Endothelial cell (in vitro differentiated cells): ENCODE results near the gene ESPNL. TPM values are rescaled to one million over a fixed set of nuclear protein-coding genes. Genes with fewer than 3 reads are reported as not detected.

Source experiments
- DNase-seq: peaks from one replicate; pipeline ENCODE4 v3.0.0; 2021; ENCODE audit warnings: low spot score
- H3K27ac Mint-ChIP-seq: one replicate; pipeline ENCODE4 v1.8.0; 2021; ENCODE audit warnings: mixed read lengths, inconsistent platforms; ENCODE audit not compliant: unreplicated experiment
- H3K27me3 Mint-ChIP-seq: one replicate; pipeline ENCODE4 v1.8.0; 2021; ENCODE audit warnings: mild to moderate bottlenecking, moderate library complexity, mixed read lengths, inconsistent platforms; ENCODE audit not compliant: unreplicated experiment
- H3K36me3 Mint-ChIP-seq: one replicate; pipeline ENCODE4 v1.8.0; 2021; ENCODE audit warnings: mild to moderate bottlenecking, low read depth, mixed read lengths, inconsistent platforms; ENCODE audit not compliant: unreplicated experiment
- H3K4me1 Mint-ChIP-seq: one replicate; pipeline ENCODE4 v1.8.0; 2021; ENCODE audit warnings: mild to moderate bottlenecking, mixed read lengths, inconsistent platforms; ENCODE audit not compliant: unreplicated experiment
- H3K4me3 Mint-ChIP-seq: one replicate; pipeline ENCODE4 v1.8.0; 2021; ENCODE audit warnings: mild to moderate bottlenecking, mixed read lengths, inconsistent platforms; ENCODE audit not compliant: unreplicated experiment
- H3K9me3 Mint-ChIP-seq: one replicate; pipeline ENCODE4 v1.8.0; 2021; ENCODE audit warnings: mixed read lengths, inconsistent platforms; ENCODE audit not compliant: unreplicated experiment
- total RNA-seq: library from RNA; stranded (reverse); fragmentation: NEBNext Ultra II Directional; extraction: Animal tissue kit (Norgen Biotek cat#: 25700); gene quantifications from one replicate; pipeline ENCODE4 v1.2.1, GENCODE V29; 2021; ENCODE audit not compliant: unreplicated experiment
- TF ChIP-seq, protein P1 (sequence below): fragments of 200-600 bp; sonication (generic); IDR thresholded peaks from one replicate; pipeline ENCODE4 v1.5.0; 2021; ENCODE audit warnings: antibody characterized with exemption; ENCODE audit not compliant: unreplicated experiment

Gene ESPNL
- total RNA-seq, 1 donor from 2014 or later: 0.82 TPM

DNA sequence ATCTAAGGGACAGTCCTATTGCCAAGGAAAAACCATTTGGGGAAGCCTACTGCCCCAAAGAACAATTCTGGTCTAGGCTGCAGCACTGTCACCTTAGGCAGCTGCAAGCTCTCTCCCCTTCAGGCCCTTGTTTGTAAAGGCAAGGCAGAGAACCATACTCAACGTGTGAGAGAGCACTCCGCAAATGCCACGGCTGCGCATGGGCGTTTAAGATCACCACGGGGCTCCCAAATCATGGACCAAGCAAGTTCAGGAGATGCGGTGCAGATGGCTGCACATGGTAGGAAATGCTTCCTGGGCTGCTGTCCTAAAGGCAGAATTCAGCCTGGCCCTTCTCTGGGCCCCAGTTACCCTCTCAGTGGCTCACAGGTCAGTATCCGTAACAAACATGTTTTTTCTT lies 74.2 kb downstream of the ESPNL start:
- Mint-ChIP-seq H3K36me3 (peaks cover 42% of the 10 kb centered on the region), H3K4me1 (peaks cover 10% of the 10 kb centered on the region), H3K4me3 (no peak overlapping the region), H3K27ac (no peak overlapping the region), H3K27me3 (peaks cover 9% of the 10 kb centered on the region), H3K9me3 (no peaks in the 10 kb centered on the region)
- TF ChIP-seq, protein P1, sequence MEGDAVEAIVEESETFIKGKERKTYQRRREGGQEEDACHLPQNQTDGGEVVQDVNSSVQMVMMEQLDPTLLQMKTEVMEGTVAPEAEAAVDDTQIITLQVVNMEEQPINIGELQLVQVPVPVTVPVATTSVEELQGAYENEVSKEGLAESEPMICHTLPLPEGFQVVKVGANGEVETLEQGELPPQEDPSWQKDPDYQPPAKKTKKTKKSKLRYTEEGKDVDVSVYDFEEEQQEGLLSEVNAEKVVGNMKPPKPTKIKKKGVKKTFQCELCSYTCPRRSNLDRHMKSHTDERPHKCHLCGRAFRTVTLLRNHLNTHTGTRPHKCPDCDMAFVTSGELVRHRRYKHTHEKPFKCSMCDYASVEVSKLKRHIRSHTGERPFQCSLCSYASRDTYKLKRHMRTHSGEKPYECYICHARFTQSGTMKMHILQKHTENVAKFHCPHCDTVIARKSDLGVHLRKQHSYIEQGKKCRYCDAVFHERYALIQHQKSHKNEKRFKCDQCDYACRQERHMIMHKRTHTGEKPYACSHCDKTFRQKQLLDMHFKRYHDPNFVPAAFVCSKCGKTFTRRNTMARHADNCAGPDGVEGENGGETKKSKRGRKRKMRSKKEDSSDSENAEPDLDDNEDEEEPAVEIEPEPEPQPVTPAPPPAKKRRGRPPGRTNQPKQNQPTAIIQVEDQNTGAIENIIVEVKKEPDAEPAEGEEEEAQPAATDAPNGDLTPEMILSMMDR: no peak
- DNase-seq: no peak

DNA sequence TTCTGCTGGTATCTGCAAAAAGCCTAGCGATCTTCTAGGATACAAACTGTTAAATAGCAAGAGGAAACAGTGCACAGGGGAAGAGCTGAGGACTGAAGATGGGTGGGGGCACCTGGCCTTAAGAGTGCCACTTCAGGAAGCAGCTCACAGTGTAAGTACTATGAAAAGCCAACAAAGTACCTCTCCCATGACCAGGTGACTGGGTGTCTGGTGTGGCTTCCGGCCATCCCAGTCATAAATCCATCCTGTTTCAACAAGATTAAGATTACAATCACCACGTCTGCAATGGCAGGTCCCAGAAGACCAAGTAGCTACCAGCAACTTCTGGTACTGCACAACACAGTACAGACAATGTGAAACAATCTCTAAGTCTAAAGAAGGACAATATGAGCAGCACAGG lies 74.6 kb downstream of the ESPNL start:
- TF ChIP-seq, protein P1: no peak
- H3K36me3 Mint-ChIP-seq: peaks cover 44% of the 10 kb centered on the region
- no peak overlapping the region for H3K4me3 Mint-ChIP-seq
- H3K27me3 Mint-ChIP-seq: peaks cover 9% of the 10 kb centered on the region
- H3K4me1 Mint-ChIP-seq: peaks cover 10% of the 10 kb centered on the region
- DNase-seq: no peak
- H3K27ac Mint-ChIP-seq: no peak overlapping the region
- no peaks in the 10 kb centered on the region for H3K9me3 Mint-ChIP-seq

DNA sequence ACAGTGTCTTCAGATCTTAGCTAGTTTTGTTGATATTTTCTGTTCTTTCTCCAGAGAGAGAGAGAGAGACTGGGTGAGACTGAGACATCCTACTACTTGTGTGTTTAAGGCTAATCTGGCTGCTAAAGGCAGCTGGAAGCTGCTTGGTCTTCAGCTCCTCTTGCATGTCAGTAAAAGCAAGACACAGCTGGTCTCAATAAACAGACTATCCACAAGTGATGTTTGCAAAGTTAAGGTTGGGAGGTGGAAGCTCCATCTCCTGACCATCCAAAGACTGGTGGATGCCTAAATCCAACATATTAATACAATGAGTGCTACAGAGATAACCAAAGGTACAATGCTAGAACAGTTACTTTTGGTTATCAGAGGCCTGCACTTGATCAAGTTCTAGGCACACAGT lies 76.5 kb downstream of the ESPNL start:
- no peak for DNase-seq
- TF ChIP-seq, protein P1: no peak
- Mint-ChIP-seq H3K27me3 (peaks cover 8% of the 10 kb centered on the region), H3K36me3 (peaks cover 55% of the 10 kb centered on the region), H3K27ac (no peak overlapping the region), H3K4me1 (peaks cover 6% of the 10 kb centered on the region), H3K9me3 (no peaks in the 10 kb centered on the region), H3K4me3 (no peak overlapping the region)

DNA sequence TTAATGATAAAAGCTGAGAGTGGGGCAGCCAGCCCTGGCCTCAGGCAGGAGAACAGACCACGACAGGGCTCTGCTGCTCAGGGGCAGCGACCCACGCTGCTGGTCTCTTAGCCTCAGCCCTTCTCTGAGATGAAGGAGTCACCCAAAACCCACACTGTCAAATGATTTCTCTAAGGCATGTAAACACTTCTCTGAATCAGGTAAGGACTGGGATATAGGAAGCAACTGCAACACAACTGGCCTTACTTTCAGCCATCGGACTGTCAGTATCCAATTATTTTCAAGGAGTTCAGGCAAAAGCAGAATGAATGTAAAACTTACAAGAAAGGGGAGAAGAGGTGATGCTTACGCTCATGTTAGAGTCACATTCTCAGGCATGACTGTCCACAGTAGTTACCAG lies 80.4 kb downstream of the ESPNL start:
- DNase-seq: no peak
- no peak overlapping the region for H3K27ac Mint-ChIP-seq
- H3K9me3 Mint-ChIP-seq: no peaks in the 10 kb centered on the region
- no peak overlapping the region for H3K4me3 Mint-ChIP-seq
- peaks cover 60% of the 10 kb centered on the region for H3K36me3 Mint-ChIP-seq
- no peaks in the 10 kb centered on the region for H3K4me1 Mint-ChIP-seq
- peaks cover 1% of the 10 kb centered on the region for H3K27me3 Mint-ChIP-seq
- TF ChIP-seq, protein P1: no peak

DNA sequence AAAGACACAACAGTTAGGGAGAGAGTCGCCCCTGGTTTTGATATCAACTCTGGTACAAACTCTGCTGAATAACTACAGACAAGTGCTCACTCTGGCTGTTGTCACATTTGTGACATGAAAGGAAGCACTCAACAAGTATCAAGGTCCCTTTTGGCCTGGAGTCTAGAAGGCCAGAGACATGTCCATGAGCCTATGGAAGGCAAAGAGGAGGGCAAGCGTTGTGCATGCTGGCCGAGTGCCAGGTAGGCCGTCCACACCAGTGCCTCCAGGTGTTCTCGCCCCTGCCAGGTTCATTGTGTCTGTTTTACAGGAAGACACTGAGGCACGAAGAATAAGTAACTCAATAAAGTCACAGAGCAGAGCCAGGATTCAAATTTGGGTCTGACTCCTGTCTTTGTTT lies 82.2 kb downstream of the ESPNL start:
- H3K27me3 Mint-ChIP-seq: no peaks in the 10 kb centered on the region
- H3K36me3 Mint-ChIP-seq: peaks cover 63% of the 10 kb centered on the region
- H3K9me3 Mint-ChIP-seq: no peaks in the 10 kb centered on the region
- no peak for DNase-seq
- TF ChIP-seq, protein P1: no peak
- H3K27ac Mint-ChIP-seq: no peak overlapping the region
- no peaks in the 10 kb centered on the region for H3K4me1 Mint-ChIP-seq
- H3K4me3 Mint-ChIP-seq: no peak overlapping the region

Other genes starting within 250 kb of the ESPNL start
- 2.2 TPM for gene RAMP1, start 240.7 kb upstream of the ESPNL start, total RNA-seq
- 107 TPM for gene UBE2F, start 133.3 kb upstream of the ESPNL start, total RNA-seq
- 17.7 TPM for gene SCLY, start 39.3 kb upstream of the ESPNL start, total RNA-seq
- not detected for gene KLHL30, start 38.3 kb downstream of the ESPNL start, total RNA-seq
- 0.41 TPM for gene ERFE, start 58.6 kb downstream of the ESPNL start, total RNA-seq
- gene ILKAP, start 103.4 kb downstream of the ESPNL start, total RNA-seq: 43.0 TPM
- 5.0 TPM for gene HES6, start 139.7 kb downstream of the ESPNL start, total RNA-seq
- gene PER2, start 188.3 kb downstream of the ESPNL start, total RNA-seq: 5.5 TPM
- gene TRAF3IP1, start 220.2 kb downstream of the ESPNL start, total RNA-seq: 17.1 TPM